ENCODE measurements around the gene GALNT7. TPM values are rescaled to one million over a fixed set of nuclear protein-coding genes. Genes with fewer than 3 reads are reported as not detected.

GALNT7 gene
- total RNA-seq, 1 donor, result 19.6 TPM

GRCh38 chr4:173161311-173161710 is 7.3 kb upstream of the GALNT7 start:
- no peak for DNase-seq (ENCODE audit: low read depth)
- no peak for TF ChIP-seq CTCF (IDR thresholded peaks at IDR 0.05; ENCODE audit: insufficient read depth, low read length)
- H3K4me3 ChIP-seq (ENCODE audit: low read depth, low read length), result no peak overlapping the region

GRCh38 chr4:173165706-173166105 is 2.9 kb upstream of the GALNT7 start:
- H3K4me3 ChIP-seq (ENCODE audit: low read depth, low read length), result no peak overlapping the region
- TF ChIP-seq CTCF (IDR thresholded peaks at IDR 0.05; ENCODE audit: insufficient read depth, low read length), result no peak
- DNase-seq (ENCODE audit: low read depth), result no peak

GRCh38 chr4:173166491-173166890 is 2.1 kb upstream of the GALNT7 start:
- no peak for TF ChIP-seq CTCF (IDR thresholded peaks at IDR 0.05; ENCODE audit: insufficient read depth, low read length)
- DNase-seq (ENCODE audit: low read depth), result no peak
- no peak overlapping the region for H3K4me3 ChIP-seq (ENCODE audit: low read depth, low read length)

- no peak for TF ChIP-seq CTCF (IDR thresholded peaks at IDR 0.05; ENCODE audit: insufficient read depth, low read length)
- DNase-seq (ENCODE audit: low read depth), result peak; percentile 22
- peak overlapping the region; percentile 87 for H3K4me3 ChIP-seq (ENCODE audit: low read depth, low read length)
Measured at GRCh38 chr4:173167758-173168395, 734 bp upstream of the GALNT7 start.

- no peak for DNase-seq (ENCODE audit: low read depth)
- no peak for TF ChIP-seq CTCF (IDR thresholded peaks at IDR 0.05; ENCODE audit: insufficient read depth, low read length)
- peak overlapping the region; percentile 87 for H3K4me3 ChIP-seq (ENCODE audit: low read depth, low read length)
Measured at GRCh38 chr4:173169178-173169427, 492 bp downstream of the GALNT7 start.

- peak; percentile 48 for DNase-seq (ENCODE audit: low read depth)
- TF ChIP-seq CTCF (IDR thresholded peaks at IDR 0.05; ENCODE audit: insufficient read depth, low read length), result no peak
- peak overlapping the region; percentile 87 for H3K4me3 ChIP-seq (ENCODE audit: low read depth, low read length)
Measured at GRCh38 chr4:173169428-173170181, 994 bp downstream of the GALNT7 start.

All from fibroblast of the aortic adventitia (primary cell).